H9 (cell line): ENCODE data around the gene CCDC102B. TPM values are rescaled to one million over a fixed set of nuclear protein-coding genes. Genes with fewer than 3 reads are reported as not detected.

Experiments used
- DNase-seq: peaks from one replicate; pipeline ENCODE4 v3.0.0-alpha.2; 2017
- H2AFZ ChIP-seq: one replicate; pipeline ENCODE4 v1.6.1; 2013; ENCODE audit warnings: mild to moderate bottlenecking, low read length, control low read depth, moderate library complexity
- H2AK5ac ChIP-seq: 2 replicates; pipeline ENCODE4 v1.6.1; 2013; ENCODE audit warnings: low read length, control low read depth, mixed read lengths; ENCODE audit not compliant: insufficient read length
- H2BK120ac ChIP-seq: one replicate; pipeline ENCODE4 v1.6.1; 2013; ENCODE audit warnings: low read depth, mild to moderate bottlenecking, low read length, control low read depth, inconsistent platforms; ENCODE audit not compliant: poor library complexity, severe bottlenecking
- H2BK12ac ChIP-seq: 2 replicates; pipeline ENCODE4 v1.6.1; 2013; ENCODE audit warnings: low read length, control low read depth, mixed read lengths, low read depth; ENCODE audit not compliant: insufficient read length
- H2BK15ac ChIP-seq: 2 replicates; pipeline ENCODE4 v1.6.1; 2013; ENCODE audit warnings: low read depth, low read length, control low read depth
- H2BK20ac ChIP-seq: one replicate; pipeline ENCODE4 v1.6.1; 2013; ENCODE audit warnings: low read depth, mild to moderate bottlenecking, low read length, control low read depth, inconsistent platforms; ENCODE audit not compliant: poor library complexity, severe bottlenecking
- H2BK5ac ChIP-seq: 2 replicates; pipeline ENCODE4 v1.6.1; 2013; ENCODE audit warnings: low read length, control low read depth, mixed read lengths; ENCODE audit not compliant: insufficient read length
- H3K14ac ChIP-seq: 2 replicates; pipeline ENCODE4 v1.6.1; 2013; ENCODE audit warnings: low read length, control low read depth; ENCODE audit not compliant: insufficient read depth
- H3K18ac ChIP-seq: 2 replicates; pipeline ENCODE4 v1.6.1; 2013; ENCODE audit warnings: low read depth, mild to moderate bottlenecking, mixed read lengths, low read length, control low read depth; ENCODE audit not compliant: insufficient read length
- H3K23ac ChIP-seq: 2 replicates; pipeline ENCODE4 v1.6.1; 2013; ENCODE audit warnings: low read length, control low read depth, mixed read lengths, low read depth; ENCODE audit not compliant: insufficient read length
- H3K23me2 ChIP-seq: 2 replicates; pipeline ENCODE4 v1.6.1; 2013; ENCODE audit warnings: low read depth, mild to moderate bottlenecking, mixed read lengths, low read length, control low read depth; ENCODE audit not compliant: insufficient read length, poor library complexity, severe bottlenecking
- H3K27ac ChIP-seq: 2 replicates; pipeline ENCODE4 v1.5.1; 2013; ENCODE audit warnings: low read length, control low read depth, mixed read lengths, low read depth; ENCODE audit not compliant: insufficient read length
- H3K27me3 ChIP-seq: 2 replicates; pipeline ENCODE4 v1.6.1; 2013; ENCODE audit warnings: low read length, control low read depth, inconsistent platforms; ENCODE audit not compliant: insufficient read depth
- H3K4ac ChIP-seq: 2 replicates; pipeline ENCODE4 v1.6.1; 2013; ENCODE audit warnings: low read depth, mild to moderate bottlenecking, control low read depth, inconsistent platforms, low read length, moderate library complexity
- H3K4me1 ChIP-seq: 2 replicates; pipeline ENCODE4 v1.6.1; 2013; ENCODE audit warnings: low read length, control low read depth, inconsistent platforms; ENCODE audit not compliant: insufficient read depth
- H3K4me2 ChIP-seq: 2 replicates; pipeline ENCODE4 v1.6.1; 2013; ENCODE audit warnings: low read length, control low read depth, mixed read lengths; ENCODE audit not compliant: insufficient read length, insufficient read depth
- H3K56ac ChIP-seq: 2 replicates; pipeline ENCODE4 v1.6.1; 2013; ENCODE audit warnings: low read depth, mild to moderate bottlenecking, mixed read lengths, low read length, control low read depth; ENCODE audit not compliant: insufficient read length
- H3K79me1 ChIP-seq: 2 replicates; pipeline ENCODE4 v1.6.1; 2013; ENCODE audit warnings: low read depth, mild to moderate bottlenecking, moderate library complexity, low read length, control low read depth, inconsistent platforms; ENCODE audit not compliant: insufficient read depth, poor library complexity, severe bottlenecking
- H3K79me2 ChIP-seq: 2 replicates; pipeline ENCODE4 v1.6.1; 2013; ENCODE audit warnings: low read length, control low read depth, inconsistent platforms; ENCODE audit not compliant: insufficient read depth
- H3K9ac ChIP-seq: 2 replicates; pipeline ENCODE4 v1.6.1; 2013; ENCODE audit warnings: low read length, control low read depth, mixed read lengths; ENCODE audit not compliant: insufficient read length; ENCODE audit errors: extremely low read depth
- H3K9me3 ChIP-seq: one replicate; pipeline ENCODE4 v1.6.1; 2013; ENCODE audit warnings: low read depth, low read length, inconsistent platforms; ENCODE audit not compliant: control insufficient read depth
- H3T11ph ChIP-seq: one replicate; pipeline ENCODE4 v1.6.1; 2013; ENCODE audit warnings: mild to moderate bottlenecking, low read length, control low read depth, inconsistent platforms
- H4K20me1 ChIP-seq: one replicate; pipeline ENCODE4 v1.6.1; 2013; ENCODE audit not compliant: control insufficient read depth, insufficient read length, insufficient read depth
- H4K5ac ChIP-seq: 2 replicates; pipeline ENCODE4 v1.6.1; 2013; ENCODE audit warnings: low read depth, mild to moderate bottlenecking, mixed read lengths, low read length, control low read depth; ENCODE audit not compliant: insufficient read length
- H4K8ac ChIP-seq: replicated peaks from 2 replicates; pipeline ENCODE4 v1.6.1; 2013; ENCODE audit warnings: low read length, control low read depth, mixed read lengths, low read depth; ENCODE audit not compliant: insufficient read length
- H4K91ac ChIP-seq: 2 replicates; pipeline ENCODE4 v1.6.1; 2013; ENCODE audit warnings: low read depth, mild to moderate bottlenecking, moderate library complexity, mixed read lengths, low read length, control low read depth; ENCODE audit not compliant: insufficient read length
- H3K27ac Mint-ChIP-seq, 3 experiments: 2 replicates in 2 of 3; 3 replicates in 1 of 3; pipeline ENCODE4 v1.8.0; 2020 to 2021; ENCODE audit warnings: mixed read lengths in 3 of 3, mild to moderate bottlenecking in 1 of 3, moderate library complexity in 1 of 3
- H3K27me3 Mint-ChIP-seq: 2 replicates; pipeline ENCODE4 v1.8.0; 2021; ENCODE audit warnings: low read depth, mild to moderate bottlenecking, moderate library complexity, mixed read lengths
- H3K36me3 Mint-ChIP-seq, 3 experiments: 2 replicates in 2 of 3; 3 replicates in 1 of 3; pipeline ENCODE4 v1.8.0; 2020 to 2021; ENCODE audit warnings: low read depth in 3 of 3, mixed read lengths in 3 of 3; ENCODE audit not compliant: insufficient read depth in 1 of 3
- H3K4me1 Mint-ChIP-seq, 2 experiments: 2 replicates each; pipeline ENCODE4 v1.8.0; 2020; ENCODE audit warnings: mixed read lengths in 2 of 2
- H3K4me3 Mint-ChIP-seq, 2 experiments: 2 replicates in 1 of 2; 3 replicates in 1 of 2; pipeline ENCODE4 v1.8.0; 2020 to 2021; ENCODE audit warnings: mild to moderate bottlenecking in 2 of 2, mixed read lengths in 2 of 2, moderate library complexity in 1 of 2
- H3K9me3 Mint-ChIP-seq, 2 experiments: 2 replicates in 1 of 2; 3 replicates in 1 of 2; pipeline ENCODE4 v1.8.0; 2020; ENCODE audit warnings: mild to moderate bottlenecking in 2 of 2, mixed read lengths in 2 of 2, moderate library complexity in 1 of 2
- CTCF ChIP-seq: fragments of 200-600 bp; sonication (generic); conservative IDR thresholded peaks from 3 replicates; pipeline ENCODE4 v1.8.0; 2021; ENCODE audit warnings: antibody characterized with exemption, mild to moderate bottlenecking
- WGBS: extraction: QIAGEN DNeasy Blood & Tissue Kit; methylation state at CpG from one replicate; pipeline ENCODE4 v1.1.7; 2013; ENCODE audit warnings: missing lambda C conversion rate, low lambda C conversion rate, mixed read lengths; ENCODE audit not compliant: insufficient read length; ENCODE audit errors: extremely low coverage; 5-methylcytosine and 5-hydroxymethylcytosine counted together
- total RNA-seq: library from RNA; stranded (reverse); gene quantifications from 2 replicates; pipeline ENCODE4 v1.2.1, GENCODE V29; 2021

CCDC102B gene
- total RNA-seq, 1 experiment from 2014 or later = 1.2 TPM

- H3K23me2 ChIP-seq = no peaks in the 10 kb centered on the region
- H3K36me3 Mint-ChIP-seq = no peaks in the 10 kb centered on the region
- TF ChIP-seq CTCF = no peak
- H4K8ac ChIP-seq = no peak overlapping the region
- no peak overlapping the region for H2AFZ ChIP-seq
- no peaks in the 10 kb centered on the region for H3K27me3 Mint-ChIP-seq
- no peak for DNase-seq
- H3K27ac ChIP-seq = no peak overlapping the region
- H3K79me1 ChIP-seq = no peaks in the 10 kb centered on the region
- H3K27me3 ChIP-seq = no peaks in the 10 kb centered on the region
- no peak overlapping the region for H3K14ac ChIP-seq
- no peak overlapping the region for H3K4me2 ChIP-seq
- H4K5ac ChIP-seq = no peak overlapping the region
- no peak overlapping the region for H4K91ac ChIP-seq
- no peak overlapping the region for H3K4me3 Mint-ChIP-seq
- no peak overlapping the region for H2BK20ac ChIP-seq
- no peak overlapping the region for H3K9ac ChIP-seq
- peak overlapping the region in 1 of 3 experiments; percentile 44; a peak in 4 of 7 replicates for H3K27ac Mint-ChIP-seq
- no peaks in the 10 kb centered on the region for H3K9me3 Mint-ChIP-seq
- no peak overlapping the region for H2BK120ac ChIP-seq
- H4K20me1 ChIP-seq = no peaks in the 10 kb centered on the region
- no peaks in the 10 kb centered on the region for H3K9me3 ChIP-seq
- no peak overlapping the region for H2BK15ac ChIP-seq
- no peaks in the 10 kb centered on the region for H3K79me2 ChIP-seq
- no peaks in the 10 kb centered on the region for H3K4me1 ChIP-seq
- no peak overlapping the region for H3T11ph ChIP-seq
- no peak overlapping the region for H3K23ac ChIP-seq
- no peak overlapping the region for H3K4ac ChIP-seq
- H3K4me1 Mint-ChIP-seq = peaks cover 4 to 8% of the 10 kb centered on the region in 2 experiments
- no peak overlapping the region for H2BK12ac ChIP-seq
- no peak overlapping the region for H3K56ac ChIP-seq
- no peak overlapping the region for H2AK5ac ChIP-seq
- WGBS = no CpG with 5 or more reads among the region's 4 CpGs
- no peak overlapping the region for H2BK5ac ChIP-seq
- no peak overlapping the region for H3K18ac ChIP-seq
Observed at GRCh38 chr18:68839701-68840100, 41.8 kb downstream of the CCDC102B start.
